MV-4-11 (cell line): Measurements from ENCODE around the gene KDM1B.
A peak's percentile ranks its signal among the peaks of the same experiment; 100 is the strongest.
"Not testable (repeated sequence)": the region's sequence is repeated elsewhere in the genome, so short reads cannot be mapped to it uniquely, and the experiment has no call there.

Experiments used
- DNase-seq: peaks from one replicate; lab custom pipeline; 2025; lab: John Stamatoyannopoulos, UW

Gene KDM1B

DNA sequence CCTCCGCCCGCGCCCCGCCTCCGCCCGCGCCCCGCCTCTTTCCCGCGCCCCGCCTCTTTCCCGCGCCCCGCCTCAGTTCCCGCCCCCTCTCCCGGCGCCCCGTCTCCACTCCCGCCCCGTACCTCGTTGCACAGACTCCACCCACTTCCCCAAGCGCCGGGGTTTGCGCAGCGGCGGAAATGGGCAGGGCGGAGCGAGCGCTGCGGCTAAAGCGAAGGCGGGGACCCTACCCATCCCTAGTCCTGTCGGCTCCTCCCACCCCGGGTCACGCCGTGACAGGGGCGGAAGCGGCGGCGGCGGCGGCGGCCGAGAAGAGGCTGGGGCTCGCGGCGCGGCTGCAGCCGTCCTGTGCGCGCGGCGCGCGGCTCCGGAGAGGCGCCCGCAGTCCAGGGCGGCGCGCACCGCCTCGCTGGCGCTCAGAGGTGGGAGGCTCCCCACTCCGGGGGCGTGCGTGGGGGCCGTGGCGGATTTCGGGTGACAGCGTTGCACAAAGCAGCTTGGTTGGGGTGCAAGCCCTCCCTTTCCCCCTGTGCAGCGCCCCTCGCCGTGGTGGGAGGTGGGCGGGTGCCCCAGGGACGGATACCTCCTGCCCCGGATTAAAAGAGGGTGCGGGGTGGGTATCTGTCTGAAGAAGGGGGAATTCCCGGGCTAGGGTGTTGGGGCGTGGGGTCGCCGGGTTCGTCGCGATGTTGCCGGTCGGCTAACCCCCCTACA, at the start of gene KDM1B:
Gene KDM1B (plus strand): TSS at position 273 of the 714 bp plus-strand sequence. CDS start 4,474 bp downstream, outside the sequence.
- peak; percentile 95 for DNase-seq

- DNase-seq: no peak
Observed at GRCh38 chr6:18107061-18107460, 48.2 kb upstream of the KDM1B start.

DNA sequence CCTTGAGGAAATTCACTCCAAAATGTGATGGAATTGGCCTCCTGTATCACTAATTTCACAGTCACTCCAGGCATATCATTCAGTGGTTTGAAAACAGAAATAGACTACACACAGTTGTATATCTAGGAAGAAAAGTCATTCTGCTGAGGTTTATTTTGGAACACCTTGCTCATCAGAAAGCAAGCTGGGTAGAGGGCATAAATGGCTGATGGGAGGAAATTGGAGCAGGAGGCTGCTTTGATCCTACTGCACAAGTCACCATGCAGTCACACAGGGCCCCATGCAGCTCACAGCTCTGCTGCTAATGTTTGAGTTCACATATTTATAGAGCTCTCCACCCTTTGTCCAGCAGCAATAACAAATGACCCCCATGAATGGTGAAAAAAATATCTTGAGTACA, 45.1 kb upstream of the KDM1B start:
- no peak for DNase-seq

DNA sequence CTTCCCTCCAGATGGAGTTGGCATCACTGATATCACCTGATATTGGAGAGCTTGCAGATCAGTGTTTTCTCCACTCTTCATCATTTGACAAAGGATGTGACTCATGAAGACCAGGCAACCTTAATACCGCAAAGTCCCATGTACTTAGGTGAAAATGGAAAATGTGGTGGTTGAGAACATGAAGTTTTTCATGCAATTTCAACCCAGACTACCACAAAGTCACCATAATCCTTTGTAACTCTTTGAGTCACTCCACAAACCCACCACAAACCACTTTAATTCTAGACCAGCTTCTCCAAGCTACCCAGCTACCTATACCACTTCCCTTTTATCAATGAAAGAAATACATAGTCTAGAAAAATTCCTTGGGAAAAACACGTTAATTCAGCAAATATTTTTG, 39.9 kb upstream of the KDM1B start:
- DNase-seq: peak; percentile 91

- no peak for DNase-seq
Observed at GRCh38 chr6:18117136-18117535, 38.1 kb upstream of the KDM1B start.

DNA sequence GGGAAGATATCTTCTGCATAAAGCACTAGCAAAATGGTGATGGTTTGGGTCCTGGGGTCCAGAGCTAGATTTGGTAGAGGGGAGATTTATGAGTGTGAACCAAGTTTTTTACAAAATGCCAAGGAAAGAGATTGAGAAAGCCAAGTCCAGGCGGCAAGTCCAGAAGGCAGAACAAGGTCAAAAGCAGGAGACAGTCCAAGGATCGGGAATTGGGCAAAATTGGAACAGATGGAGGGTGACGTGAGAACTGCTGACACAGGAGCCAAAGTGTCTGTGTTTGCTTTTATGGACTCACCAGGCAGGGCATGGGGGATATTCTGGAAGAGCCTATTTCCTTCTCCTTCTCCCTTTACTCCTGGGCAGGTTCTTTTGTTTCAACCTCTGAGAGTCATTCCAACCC, 36.9 kb upstream of the KDM1B start:
- DNase-seq: no peak

- no peak for DNase-seq
Observed at GRCh38 chr6:18119236-18119635, 36.0 kb upstream of the KDM1B start.

DNA sequence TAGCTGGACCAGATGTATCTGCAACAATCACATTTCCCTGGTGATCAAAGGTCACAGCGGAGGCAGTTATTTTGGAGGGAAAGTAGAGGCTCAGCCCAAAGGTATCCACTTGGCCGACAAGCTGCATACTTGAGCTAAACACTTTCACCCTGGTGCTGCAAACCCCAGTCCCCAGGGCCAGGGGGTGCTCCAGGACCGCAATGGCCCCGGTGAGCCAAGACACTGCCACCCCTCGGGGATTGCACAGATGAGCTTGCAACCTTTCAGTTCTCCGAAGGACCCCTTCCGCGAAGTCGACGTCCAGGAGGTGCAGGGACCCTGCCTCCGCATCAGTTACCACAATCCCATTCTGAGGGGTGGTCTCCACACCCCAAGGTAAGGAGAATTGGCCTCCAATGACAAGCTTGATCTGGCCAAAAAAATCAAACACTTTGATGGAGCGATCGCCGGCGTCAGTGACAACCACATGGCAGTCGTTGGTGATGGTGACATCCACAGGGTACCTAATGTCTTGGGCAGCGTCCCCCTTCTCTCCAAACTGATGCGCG, 33.6 kb upstream of the KDM1B start:
- no peak for DNase-seq

- DNase-seq: peak; percentile 2
Observed at GRCh38 chr6:18122128-18123093, 32.8 kb upstream of the KDM1B start, which contains the start of gene NHLRC1. TSS of gene NHLRC1 (minus strand) at chr6:18122677. CDS start at chr6:18122606, 71 bp downstream.

- no peak for DNase-seq
Observed at GRCh38 chr6:18126121-18126520, 29.1 kb upstream of the KDM1B start.

GRCh38 chr6:18132346-18132745, 22.9 kb upstream of the KDM1B start:
- no peak for DNase-seq

- DNase-seq: no peak
Observed at GRCh38 chr6:18135171-18135570, 20.1 kb upstream of the KDM1B start.

- DNase-seq: no peak
Observed at GRCh38 chr6:18136260-18136659, 19.0 kb upstream of the KDM1B start.

GRCh38 chr6:18138906-18139305, 16.3 kb upstream of the KDM1B start:
- no peak for DNase-seq

GRCh38 chr6:18139935-18140621, 15.1 kb upstream of the KDM1B start:
- DNase-seq: no peak

- no peak for DNase-seq
Observed at GRCh38 chr6:18141805-18142590, 13.2 kb upstream of the KDM1B start.

DNA sequence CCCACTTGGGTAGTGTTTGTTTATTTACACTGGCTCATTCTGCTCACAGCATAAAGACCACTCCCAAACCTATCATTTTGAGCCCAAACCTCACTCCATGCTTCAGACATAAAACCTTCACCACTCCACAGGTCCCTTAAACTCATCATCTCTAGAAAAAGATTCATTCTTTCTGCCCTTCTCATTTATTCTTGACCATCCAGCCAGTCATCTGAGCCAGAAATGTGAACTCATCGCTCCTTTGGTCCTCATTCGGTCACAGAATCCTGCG, 12.7 kb upstream of the KDM1B start:
- no peak for DNase-seq

GRCh38 chr6:18147160-18147559, 8.1 kb upstream of the KDM1B start:
- DNase-seq: no peak

- no peak for DNase-seq
Observed at GRCh38 chr6:18147616-18148015, 7.6 kb upstream of the KDM1B start.

DNA sequence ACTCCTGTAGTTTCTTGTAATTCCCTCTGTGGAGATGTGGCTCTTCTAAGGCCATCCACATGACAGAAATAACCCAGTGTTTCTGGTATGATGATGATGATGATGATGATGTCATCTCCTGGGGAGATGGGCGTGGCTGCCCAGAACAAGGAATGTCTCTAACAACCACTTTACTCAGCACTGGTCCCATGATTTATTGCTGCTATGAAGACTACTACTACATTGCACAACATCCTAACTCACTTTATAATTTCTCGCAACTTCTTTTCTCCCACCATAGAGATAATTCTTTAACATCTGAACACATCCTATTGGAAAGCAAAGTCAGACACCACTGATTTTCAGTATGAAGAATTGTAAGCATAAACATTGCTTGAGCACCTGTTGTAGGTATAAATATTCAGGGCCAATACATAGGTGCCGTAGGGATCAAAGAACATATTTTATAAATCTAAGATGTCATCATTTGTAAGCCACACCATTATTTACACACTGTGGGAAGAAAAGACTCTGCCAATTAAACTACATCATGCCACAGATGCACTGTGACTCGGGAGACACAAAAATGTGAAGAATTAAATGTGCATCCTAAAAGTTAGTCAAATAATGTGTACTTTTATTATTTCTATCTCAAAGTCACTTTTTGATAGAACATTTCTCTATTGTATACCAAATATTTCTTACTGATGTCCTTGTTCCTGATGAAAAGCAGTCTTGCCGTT, 6.8 kb upstream of the KDM1B start:
- DNase-seq: peak; percentile 92

GRCh38 chr6:18151391-18151790, 3.8 kb upstream of the KDM1B start:
- DNase-seq: not testable (repeated sequence)
